ENCODE measurements around the gene KSR1.
"Not testable (repeated sequence)": the region's sequence is repeated elsewhere in the genome, so short reads cannot be mapped to it uniquely, and the experiment has no call there.

DNA sequence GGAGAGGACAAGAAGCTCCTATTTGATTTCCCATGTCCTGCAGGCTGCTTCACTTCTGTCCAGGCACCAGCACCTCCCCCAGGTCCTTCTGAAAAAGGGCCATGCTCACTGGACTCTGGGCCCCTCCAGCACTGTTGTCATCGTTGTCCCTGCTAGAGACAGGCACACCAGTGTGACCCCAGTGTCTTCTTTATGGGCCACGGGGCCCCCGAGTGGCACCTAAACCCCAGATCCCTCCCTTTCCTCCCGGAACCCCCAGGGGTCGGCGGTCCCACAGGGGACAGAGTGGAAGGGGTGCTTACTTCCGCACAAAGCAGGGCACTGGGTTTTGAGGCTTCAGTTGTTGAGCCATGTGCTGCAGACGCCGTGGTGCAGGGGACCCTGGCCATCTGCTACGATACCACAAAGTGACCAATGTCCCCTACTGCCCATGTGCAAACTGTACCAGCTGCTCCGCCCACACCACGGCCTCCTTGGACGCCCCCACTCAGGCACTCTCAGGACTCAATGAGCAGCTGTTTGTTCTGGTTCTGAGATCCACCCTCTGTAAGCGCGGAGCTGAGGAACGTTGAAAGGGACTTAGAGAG is 199.4 kb downstream of the KSR1 start:
- not testable (repeated sequence) for TF ChIP-seq TARDBP, SUZ12 (IDR thresholded peaks at IDR 0.05)
- TF ChIP-seq, protein P1, sequence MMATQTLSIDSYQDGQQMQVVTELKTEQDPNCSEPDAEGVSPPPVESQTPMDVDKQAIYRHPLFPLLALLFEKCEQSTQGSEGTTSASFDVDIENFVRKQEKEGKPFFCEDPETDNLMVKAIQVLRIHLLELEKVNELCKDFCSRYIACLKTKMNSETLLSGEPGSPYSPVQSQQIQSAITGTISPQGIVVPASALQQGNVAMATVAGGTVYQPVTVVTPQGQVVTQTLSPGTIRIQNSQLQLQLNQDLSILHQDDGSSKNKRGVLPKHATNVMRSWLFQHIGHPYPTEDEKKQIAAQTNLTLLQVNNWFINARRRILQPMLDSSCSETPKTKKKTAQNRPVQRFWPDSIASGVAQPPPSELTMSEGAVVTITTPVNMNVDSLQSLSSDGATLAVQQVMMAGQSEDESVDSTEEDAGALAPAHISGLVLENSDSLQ (IDR thresholded peaks at IDR 0.05) = not testable (repeated sequence)
